GM12801 (cell line): ENCODE results near the gene HOXA7.

Experiments
- CTCF ChIP-seq: IDR thresholded peaks from one replicate; pipeline ENCODE4 v1.5.1; 2011; ENCODE audit warnings: control low read depth; ENCODE audit not compliant: insufficient read length; ENCODE audit errors: extremely low read depth

HOXA7 gene

GRCh38 chr7:27168265-27168947, 11.9 kb upstream of the HOXA7 start:
- TF ChIP-seq CTCF: no peak

GRCh38 chr7:27167916-27168264, 11.4 kb upstream of the HOXA7 start:
- TF ChIP-seq CTCF: no peak

- TF ChIP-seq CTCF: no peak
Measured at GRCh38 chr7:27166531-27167505, 10.3 kb upstream of the HOXA7 start.

GRCh38 chr7:27165996-27166530, 9.6 kb upstream of the HOXA7 start:
- TF ChIP-seq CTCF: no peak

- no peak for TF ChIP-seq CTCF
Measured at GRCh38 chr7:27165089-27165995, 8.9 kb upstream of the HOXA7 start, which contains the start of gene HOXA9. TSS of gene HOXA9 (minus strand) at chr7:27165537. CDS start at chr7:27165457, 80 bp downstream.

- TF ChIP-seq CTCF: no peak
Measured at GRCh38 chr7:27164367-27165088, 8.1 kb upstream of the HOXA7 start.
